T-cell (primary cell): Measurements from ENCODE around the gene SDSL. TPM values are rescaled to one million over a fixed set of nuclear protein-coding genes. Genes with fewer than 3 reads are reported as not detected.

Experiments
- ATAC-seq, 4 experiments: fragments of 200-7000 bp in 3 of 4; fragments of 150-1000 bp in 1 of 4; cut with Tn5 transposase; replicated peaks in 1 of 4; 1 replicate in 3 of 4; 2 replicates in 1 of 4; pipeline ENCODE4 v1.10.0; 2021; ENCODE audit warnings: moderate library complexity in 3 of 4, mild to moderate bottlenecking in 2 of 4, moderate number of reproducible peaks in 1 of 4
- CTCF ChIA-PET, 2 donors: fragments of 300-600 bp; sonication (Branson Sonifier 250); formaldehyde crosslinking; loops; one replicate each; lab custom pipeline; 2022; ENCODE audit warnings: antibody characterized with exemption in 2 of 2; lab: Charles Lee
- POLR2A ChIA-PET, 2 donors: fragments of 300-600 bp; sonication (Branson Sonifier 250); formaldehyde crosslinking; loops; one replicate each; lab custom pipeline; 2022; ENCODE audit warnings: antibody characterized with exemption in 2 of 2; lab: Charles Lee
- DNase-seq, 35 experiments: peaks; one replicate each; pipeline versions ENCODE4 v3.0.0 to v3.0.0-alpha.2; 2013 to 2023
- H3K27ac ChIP-seq: one replicate; pipeline ENCODE4 v1.5.1; 2013; ENCODE audit warnings: low read length
- H3K27me3 ChIP-seq, 2 experiments: replicated peaks in 1 of 2; 1 replicate in 1 of 2; 2 replicates in 1 of 2; pipeline versions ENCODE4 v1.6.1 to v1.7.0; 2013; ENCODE audit warnings: low read length in 1 of 2, mixed read lengths in 1 of 2; ENCODE audit not compliant: control insufficient read depth in 2 of 2, insufficient read depth in 2 of 2; ENCODE audit errors: extremely low read depth in 1 of 2
- H3K36me3 ChIP-seq, 2 donors: 1 replicate in 1 of 2; 2 replicates in 1 of 2; pipeline versions ENCODE4 v1.6.1 to v1.7.0; 2013; ENCODE audit warnings: low read length in 1 of 2; ENCODE audit not compliant: control insufficient read depth in 2 of 2, insufficient read depth in 1 of 2; ENCODE audit errors: extremely low read depth in 1 of 2
- H3K4me1 ChIP-seq, 2 experiments: 1 replicate in 1 of 2; 2 replicates in 1 of 2; pipeline versions ENCODE4 v1.6.1 to v1.7.0; 2013; ENCODE audit warnings: low read length in 2 of 2, mixed read lengths in 1 of 2; ENCODE audit not compliant: insufficient read depth in 2 of 2, control insufficient read depth in 1 of 2; ENCODE audit errors: extremely low read depth in 1 of 2
- H3K4me3 ChIP-seq, 2 donors: 1 replicate in 1 of 2; 2 replicates in 1 of 2; pipeline versions ENCODE4 v1.5.1 to v1.7.0; 2013; ENCODE audit warnings: mild to moderate bottlenecking in 2 of 2, low read length in 1 of 2, moderate library complexity in 1 of 2; ENCODE audit not compliant: control insufficient read depth in 1 of 2; ENCODE audit errors: extremely low read depth in 1 of 2
- H3K9me3 ChIP-seq: 2 replicates; pipeline ENCODE4 v1.7.0; 2013
- H3K27ac Mint-ChIP-seq, 2 donors: one replicate each; pipeline ENCODE4 v1.8.0; 2020 to 2021; ENCODE audit warnings: mild to moderate bottlenecking in 2 of 2, mixed read lengths in 2 of 2
- H3K27me3 Mint-ChIP-seq, 2 donors: one replicate each; pipeline ENCODE4 v1.8.0; 2021 to 2022; ENCODE audit warnings: mixed read lengths in 2 of 2
- H3K36me3 Mint-ChIP-seq: one replicate; pipeline ENCODE4 v1.8.0; 2021; ENCODE audit warnings: mixed read lengths
- H3K4me1 Mint-ChIP-seq, 3 donors: one replicate each; pipeline ENCODE4 v1.8.0; 2020 to 2022; ENCODE audit warnings: mixed read lengths in 3 of 3, mild to moderate bottlenecking in 1 of 3
- H3K4me3 Mint-ChIP-seq, 3 donors: one replicate each; pipeline ENCODE4 v1.8.0; 2020 to 2022; ENCODE audit warnings: mild to moderate bottlenecking in 3 of 3, mixed read lengths in 3 of 3, moderate library complexity in 3 of 3
- H3K9me3 Mint-ChIP-seq, 3 donors: one replicate each; pipeline ENCODE4 v1.8.0; 2020 to 2022; ENCODE audit warnings: mixed read lengths in 3 of 3
- WGBS: methylation state at CpG from one replicate; pipeline ENCODE4 v1.1.5; 2013; ENCODE audit warnings: missing lambda C conversion rate; ENCODE audit not compliant: insufficient coverage; 5-methylcytosine and 5-hydroxymethylcytosine counted together
- total RNA-seq, 35 experiments: library from RNA in 6 of 35; stranded (reverse) in 6 of 35; fragments of 120-200 nt in 1 of 35; gene quantifications; one replicate each; pipeline versions ENCODE4 v1.2.1 to v1.2.4 and lab custom pipeline; 2013 to 2026

The SDSL gene
- total RNA-seq, 5 donors from 2014 or later (not counting 1 experiment from before 2014, with no cell fraction given) = 0.19 to 2.3 (median 0.44) TPM; not detected in 1

DNA sequence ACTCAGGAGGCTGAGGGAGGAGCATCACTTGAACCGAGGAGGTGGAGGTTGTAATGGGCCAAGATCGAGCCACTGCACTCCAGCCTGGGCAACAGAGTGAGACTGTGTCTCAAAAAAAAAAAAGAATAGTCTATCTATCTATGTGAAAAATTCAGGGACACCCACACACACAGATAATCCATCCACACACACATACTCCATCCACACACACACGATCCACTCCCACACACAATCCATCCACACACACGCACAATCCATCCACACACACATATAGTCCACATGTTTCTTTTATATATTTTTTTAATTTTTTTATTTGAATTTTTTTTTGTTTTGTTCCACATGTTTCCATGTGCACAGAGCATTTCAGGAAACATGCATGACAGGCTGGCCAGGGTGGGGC lies 21.8 kb upstream of the SDSL start:
- ATAC-seq = no peak
- no peak overlapping the region for H3K27ac Mint-ChIP-seq

GRCh38 chr12:113401066-113402000 lies 20.8 kb upstream of the SDSL start:
- Mint-ChIP-seq H3K27ac (no peak overlapping the region), H3K36me3 (no peaks in the 10 kb centered on the region), H3K9me3 (no peaks in the 10 kb centered on the region), H3K27me3 (peaks cover 5 to 16% of the 10 kb centered on the region in 2 donors), H3K4me3 (no peak overlapping the region), H3K4me1 (no peaks in the 10 kb centered on the region)
- Histone ChIP-seq H3K4me1 (no peaks in the 10 kb centered on the region), H3K9me3 (no peaks in the 10 kb centered on the region), H3K36me3 (no peaks in the 10 kb centered on the region), H3K27ac (no peak overlapping the region), H3K27me3 (peaks cover 0 to 59% of the 10 kb centered on the region in 2 experiments), H3K4me3 (no peak overlapping the region)
- no peak for ATAC-seq
- no peak for DNase-seq
- 98% methylated on average over 4 of the region's 13 CpGs for WGBS
- POLR2A ChIA-PET = interaction anchor here in 1 of 2 donors (0.5 to 0.6 kb wide), 2 partner anchors 36 to 68 kb away, joined by 3 to 5 read pairs; no protein-coding TSS in a partner anchor
- CTCF ChIA-PET = no interaction called here

More for the DNA sequence above, 21.8 kb upstream of the SDSL start:
- WGBS = no CpG with 5 or more reads among the region's 4 CpGs
- Histone ChIP-seq H3K36me3 (no peaks in the 10 kb centered on the region), H3K4me3 (no peak overlapping the region), H3K27me3 (peaks cover 0 to 59% of the 10 kb centered on the region in 2 experiments), H3K9me3 (no peaks in the 10 kb centered on the region), H3K4me1 (no peaks in the 10 kb centered on the region), H3K27ac (no peak overlapping the region)
- H3K27me3 Mint-ChIP-seq = peaks cover 5 to 16% of the 10 kb centered on the region in 2 donors
- DNase-seq = no peak
- no peaks in the 10 kb centered on the region for H3K36me3 Mint-ChIP-seq
- H3K4me1 Mint-ChIP-seq = no peaks in the 10 kb centered on the region
- no peaks in the 10 kb centered on the region for H3K9me3 Mint-ChIP-seq
- H3K4me3 Mint-ChIP-seq = no peak overlapping the region
- ChIA-PET POLR2A (no interaction called here), CTCF (no interaction called here)

- no peak overlapping the region for H3K27ac Mint-ChIP-seq
Observed at GRCh38 chr12:113402586-113403260, 19.5 kb upstream of the SDSL start.

DNA sequence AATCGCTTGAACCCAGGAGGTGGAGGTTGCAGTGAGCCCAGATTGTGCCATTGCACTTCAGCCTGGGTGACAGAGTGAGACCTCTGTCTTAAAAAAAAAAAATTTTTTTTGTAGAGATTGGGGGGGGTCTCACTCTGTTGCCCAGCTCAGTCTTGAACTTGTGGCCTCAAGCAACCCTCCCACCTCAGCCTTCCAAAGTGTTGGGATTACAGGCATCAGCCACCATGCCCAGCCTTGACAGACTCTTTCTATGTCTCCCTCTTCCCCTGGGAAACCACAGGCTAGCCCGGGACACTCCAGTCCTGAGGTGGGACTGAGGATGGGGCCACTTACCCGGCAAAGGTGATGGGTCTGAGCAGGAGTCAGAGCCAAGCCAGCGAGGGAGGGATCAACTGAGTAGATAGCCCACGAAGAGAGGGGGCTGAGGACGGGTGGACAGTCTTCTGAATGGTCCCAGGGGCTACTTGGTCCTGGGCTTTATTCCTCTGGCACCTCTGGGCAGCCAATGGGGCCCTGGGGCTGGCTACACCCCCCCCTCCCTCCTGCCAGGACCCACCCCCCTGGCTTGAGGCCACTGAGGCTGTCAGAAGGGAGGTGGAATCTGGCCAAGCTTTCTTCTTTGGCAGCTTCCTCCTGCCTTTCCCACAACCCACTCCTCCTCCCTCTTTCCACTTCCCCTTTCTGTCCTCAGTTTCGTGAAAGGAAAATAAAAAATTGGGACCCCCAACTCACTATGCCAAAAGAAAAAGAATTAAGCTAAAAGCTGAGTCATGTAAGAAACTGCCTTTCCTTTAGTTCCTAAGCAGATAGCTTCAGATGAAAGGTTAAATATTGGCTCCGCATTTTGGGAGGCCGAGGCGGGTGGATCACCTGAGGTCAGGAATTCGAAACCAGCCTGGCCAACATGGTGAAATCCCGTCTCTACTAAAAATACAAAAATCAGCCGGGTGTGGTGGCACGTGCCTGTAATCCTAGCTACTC lies 18.5 kb upstream of the SDSL start, which contains the start of gene SDS:
Gene SDS, minus strand, starts transcription at position 453 of the 981 bp plus-strand sequence. CDS start 4,179 bp downstream, outside the sequence.
- H3K27me3 ChIP-seq = peaks cover 0 to 47% of the 10 kb centered on the region in 2 experiments
- no peaks in the 10 kb centered on the region for H3K36me3 Mint-ChIP-seq
- H3K4me3 ChIP-seq = no peak within 1 kb of the TSS
- 37% methylated on average over 8 of the region's 14 CpGs for WGBS
- no peaks in the 10 kb centered on the region for H3K4me1 ChIP-seq
- no peak for ATAC-seq
- H3K27ac ChIP-seq = no peak within 1 kb of the TSS
- no peak for DNase-seq
- no peaks in the 10 kb centered on the region for H3K9me3 Mint-ChIP-seq
- H3K27ac Mint-ChIP-seq = no peak within 1 kb of the TSS
- H3K9me3 ChIP-seq = no peaks in the 10 kb centered on the region
- POLR2A ChIA-PET = no interaction called here
- H3K27me3 Mint-ChIP-seq = peaks cover 5 to 12% of the 10 kb centered on the region in 2 donors
- CTCF ChIA-PET = no interaction called here
- no peak within 1 kb of the TSS for H3K4me3 Mint-ChIP-seq
- no peaks in the 10 kb centered on the region for H3K36me3 ChIP-seq
- no peaks in the 10 kb centered on the region for H3K4me1 Mint-ChIP-seq

More at GRCh38 chr12:113402586-113403260, 19.5 kb upstream of the SDSL start:
- no peaks in the 10 kb centered on the region for H3K4me1 ChIP-seq
- ATAC-seq (no peak), DNase-seq (no peak)
- ChIA-PET POLR2A (no interaction called here), CTCF (no interaction called here)
- Mint-ChIP-seq H3K4me1 (no peaks in the 10 kb centered on the region), H3K4me3 (no peak overlapping the region), H3K27me3 (peaks cover 5 to 13% of the 10 kb centered on the region in 2 donors), H3K9me3 (no peaks in the 10 kb centered on the region), H3K36me3 (no peaks in the 10 kb centered on the region)
- no peak overlapping the region for H3K27ac ChIP-seq
- 93% methylated on average over 16 of the region's 23 CpGs for WGBS
- H3K27me3 ChIP-seq = peaks cover 0 to 54% of the 10 kb centered on the region in 2 experiments
- H3K36me3 ChIP-seq = no peaks in the 10 kb centered on the region
- H3K4me3 ChIP-seq = no peak overlapping the region
- H3K9me3 ChIP-seq = no peaks in the 10 kb centered on the region

GRCh38 chr12:113405694-113406093 lies 16.5 kb upstream of the SDSL start:
- H3K4me3 Mint-ChIP-seq = no peak overlapping the region
- no peaks in the 10 kb centered on the region for H3K9me3 ChIP-seq
- H3K27me3 ChIP-seq = peaks cover 0 to 39% of the 10 kb centered on the region in 2 experiments
- no peaks in the 10 kb centered on the region for H3K4me1 Mint-ChIP-seq
- no peak overlapping the region for H3K4me3 ChIP-seq
- WGBS = 67% methylated on average over 1 of the region's 3 CpGs
- no peaks in the 10 kb centered on the region for H3K4me1 ChIP-seq
- no peak overlapping the region for H3K27ac ChIP-seq
- ATAC-seq (no peak), DNase-seq (no peak)
- peaks cover 5 to 8% of the 10 kb centered on the region in 2 donors for H3K27me3 Mint-ChIP-seq
- no peaks in the 10 kb centered on the region for H3K9me3 Mint-ChIP-seq
- ChIA-PET CTCF (no interaction called here), POLR2A (interaction anchor here in 1 of 2 donors (0.6 kb wide), 1 partner anchor 1552 kb away, joined by 3 read pairs; no protein-coding TSS in a partner anchor)
- no peak overlapping the region for H3K27ac Mint-ChIP-seq
- no peaks in the 10 kb centered on the region for H3K36me3 ChIP-seq
- no peaks in the 10 kb centered on the region for H3K36me3 Mint-ChIP-seq
